MM.1S (cell line): ENCODE measurements around the gene DHRSX.

ENCODE experiments used
- DNase-seq: peaks from one replicate; pipeline ENCODE4 v3.0.0-alpha.2; 2015
- H2AFZ ChIP-seq: fragments of 300-600 bp; sonication (generic); 2 replicates; pipeline ENCODE4 v1.6.0; 2016; ENCODE audit warnings: antibody characterized with exemption, low read length
- H3F3A ChIP-seq: fragments of 300-600 bp; sonication (generic); 2 replicates; pipeline ENCODE4 v1.6.1; 2016; ENCODE audit warnings: mild to moderate bottlenecking, antibody characterized with exemption, low read length, moderate library complexity, mixed read lengths; ENCODE audit not compliant: insufficient read depth
- H3K27ac ChIP-seq: fragments of 300-600 bp; sonication (generic); 2 replicates; pipeline ENCODE4 v1.5.1; 2016; ENCODE audit warnings: mild to moderate bottlenecking, low read length
- H3K27me3 ChIP-seq: fragments of 300-600 bp; sonication (generic); replicated peaks from 2 replicates; pipeline ENCODE4 v1.6.0; 2016; ENCODE audit warnings: low read length; ENCODE audit not compliant: insufficient read depth
- H3K36me3 ChIP-seq: fragments of 300-600 bp; sonication (generic); replicated peaks from 2 replicates; pipeline ENCODE4 v1.6.1; 2016; ENCODE audit warnings: mild to moderate bottlenecking, low read length, mixed read lengths; ENCODE audit not compliant: insufficient read depth
- H3K4me1 ChIP-seq: fragments of 300-600 bp; sonication (generic); 2 replicates; pipeline ENCODE4 v1.6.1; 2016; ENCODE audit warnings: low read length, mixed read lengths
- H3K4me2 ChIP-seq: fragments of 300-600 bp; sonication (generic); 2 replicates; pipeline ENCODE4 v1.6.0; 2016; ENCODE audit warnings: low read depth, low read length
- H3K4me3 ChIP-seq: fragments of 300-600 bp; sonication (generic); 2 replicates; pipeline ENCODE4 v1.5.1; 2016; ENCODE audit warnings: low read length, mixed read lengths
- H3K79me2 ChIP-seq: fragments of 300-600 bp; sonication (generic); 2 replicates; pipeline ENCODE4 v1.6.1; 2016; ENCODE audit warnings: mixed run types, low read length, mixed read lengths
- H3K9ac ChIP-seq: fragments of 300-600 bp; sonication (generic); 2 replicates; pipeline ENCODE4 v1.6.1; 2016; ENCODE audit warnings: low read length, mixed read lengths
- H3K9me2 ChIP-seq: fragments of 300-600 bp; sonication (generic); replicated peaks from 2 replicates; pipeline ENCODE4 v1.6.1; 2016; ENCODE audit warnings: mild to moderate bottlenecking, low read length, mixed read lengths; ENCODE audit not compliant: insufficient read depth
- H3K9me3 ChIP-seq: fragments of 300-600 bp; sonication (generic); replicated peaks from 2 replicates; pipeline ENCODE4 v1.6.1; 2016; ENCODE audit warnings: mild to moderate bottlenecking, low read length, mixed read lengths; ENCODE audit not compliant: insufficient read depth
- H4K20me1 ChIP-seq: fragments of 300-600 bp; sonication (generic); 2 replicates; pipeline ENCODE4 v1.6.1; 2016; ENCODE audit warnings: mild to moderate bottlenecking, low read length, moderate library complexity, mixed read lengths; ENCODE audit not compliant: insufficient read depth
- CTCF ChIP-seq: fragments of 300-600 bp; sonication (generic); IDR thresholded peaks from 2 replicates; pipeline ENCODE4 v1.5.1; 2016; ENCODE audit warnings: antibody characterized with exemption, low read length, mixed read lengths
- EZH2 ChIP-seq: fragments of 300-600 bp; sonication (generic); optimal IDR thresholded peaks from 2 replicates; pipeline ENCODE3; 2017; ENCODE audit warnings: low read depth, mild to moderate bottlenecking, antibody characterized with exemption, low read length, mixed read lengths
- EZH2phosphoT487 ChIP-seq: fragments of 300-600 bp; sonication (generic); IDR thresholded peaks from 2 replicates; pipeline ENCODE4 v1.6.1; 2018; ENCODE audit warnings: antibody characterized with exemption, low read length

The DHRSX gene

DNA sequence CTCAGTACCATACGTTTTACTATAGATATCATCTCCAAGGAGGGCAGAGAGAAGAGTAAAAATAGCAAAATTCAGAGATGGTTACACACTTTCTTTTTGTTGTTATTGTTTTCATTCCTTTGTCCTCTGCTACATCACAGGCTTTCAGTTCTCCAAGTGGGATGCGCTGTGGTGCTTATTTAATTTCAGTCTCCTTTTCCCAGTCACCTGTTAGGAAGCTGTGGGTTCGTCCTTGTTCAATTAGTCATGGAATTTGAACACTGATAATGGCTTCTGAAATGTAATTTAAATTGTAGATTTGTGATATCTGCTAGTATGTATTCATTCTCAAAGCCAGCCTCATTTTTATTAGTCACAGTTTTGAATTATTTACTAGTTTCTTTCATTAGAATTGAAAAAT lies 38.8 kb upstream of the DHRSX start:
- no peaks in the 10 kb centered on the region for H3K79me2 ChIP-seq
- no peak for TF ChIP-seq EZH2
- no peak for TF ChIP-seq EZH2phosphoT487
- no peak for TF ChIP-seq CTCF
- H3K9me2 ChIP-seq, result no peaks in the 10 kb centered on the region
- no peaks in the 10 kb centered on the region for H3K4me1 ChIP-seq
- H3K4me3 ChIP-seq, result no peak overlapping the region
- no peaks in the 10 kb centered on the region for H3K27me3 ChIP-seq
- no peak overlapping the region for H3K9ac ChIP-seq
- no peaks in the 10 kb centered on the region for H3K9me3 ChIP-seq
- H3F3A ChIP-seq, result no peaks in the 10 kb centered on the region
- no peak overlapping the region for H2AFZ ChIP-seq
- no peaks in the 10 kb centered on the region for H4K20me1 ChIP-seq
- no peak overlapping the region for H3K4me2 ChIP-seq
- H3K36me3 ChIP-seq, result no peaks in the 10 kb centered on the region
- H3K27ac ChIP-seq, result no peak overlapping the region
- no peak for DNase-seq

DNA sequence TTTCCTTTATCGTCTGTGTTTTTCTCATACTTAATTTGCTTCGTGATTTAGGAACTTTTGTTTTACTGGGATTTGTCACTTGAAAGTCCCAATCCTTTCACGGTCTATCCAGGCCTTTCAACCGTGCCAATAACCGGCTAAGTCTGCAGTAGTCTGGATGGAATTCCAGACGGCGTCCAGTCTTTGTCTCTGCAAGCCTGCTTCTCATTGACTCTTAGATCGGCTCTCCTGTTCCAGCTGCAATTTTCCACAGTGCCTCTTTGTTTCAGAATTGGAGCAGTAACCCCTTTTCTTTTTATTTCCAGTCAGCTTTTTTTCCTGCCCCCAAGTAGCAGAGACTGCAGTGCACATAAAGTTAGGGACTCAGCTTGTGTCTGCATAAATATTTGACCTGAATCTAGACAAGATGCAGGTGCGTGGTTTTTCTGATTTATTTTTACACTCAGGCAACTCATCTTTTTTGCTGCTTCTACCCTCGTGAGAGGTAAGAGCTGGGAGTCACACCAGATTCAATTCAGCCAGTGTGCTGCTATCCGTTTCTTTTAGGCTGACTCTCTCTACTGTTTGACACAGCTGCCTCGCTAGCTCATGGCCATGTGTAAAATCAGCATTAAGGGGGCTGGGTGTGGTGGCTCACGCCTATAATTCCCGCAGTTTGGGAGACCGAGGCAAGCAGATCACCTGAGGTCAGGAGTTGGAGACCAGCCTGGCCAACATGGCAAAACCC lies 37.4 kb upstream of the DHRSX start:
- no peak overlapping the region for H3K9ac ChIP-seq
- no peaks in the 10 kb centered on the region for H4K20me1 ChIP-seq
- no peak for DNase-seq
- TF ChIP-seq EZH2, result no peak
- no peak for TF ChIP-seq CTCF
- TF ChIP-seq EZH2phosphoT487, result no peak
- no peaks in the 10 kb centered on the region for H3K27me3 ChIP-seq
- no peaks in the 10 kb centered on the region for H3K9me2 ChIP-seq
- H3K9me3 ChIP-seq, result no peaks in the 10 kb centered on the region
- no peaks in the 10 kb centered on the region for H3K4me1 ChIP-seq
- H3K4me2 ChIP-seq, result no peak overlapping the region
- no peak overlapping the region for H2AFZ ChIP-seq
- H3F3A ChIP-seq, result no peaks in the 10 kb centered on the region
- no peaks in the 10 kb centered on the region for H3K36me3 ChIP-seq
- no peak overlapping the region for H3K27ac ChIP-seq
- H3K4me3 ChIP-seq, result no peak overlapping the region
- no peaks in the 10 kb centered on the region for H3K79me2 ChIP-seq

DNA sequence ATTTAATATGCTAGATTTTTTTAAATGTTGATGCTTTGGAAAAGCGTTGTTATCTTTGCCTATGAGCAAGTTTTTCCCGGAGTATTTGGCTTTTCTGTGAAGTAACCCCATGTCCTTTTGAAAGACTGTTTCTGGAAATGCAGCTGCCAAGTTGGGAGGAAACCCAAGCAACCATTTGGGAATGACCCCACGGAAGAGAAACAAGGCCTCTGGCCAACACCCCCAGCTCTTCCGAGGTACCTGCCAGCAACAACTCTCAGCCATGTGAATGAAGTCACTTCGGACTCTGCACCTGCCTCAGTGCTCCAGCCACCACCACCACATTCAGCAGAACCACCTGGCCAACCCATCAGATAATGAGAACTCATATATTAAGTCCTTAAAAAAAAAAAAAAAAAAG lies 36.2 kb upstream of the DHRSX start:
- no peaks in the 10 kb centered on the region for H3K9me2 ChIP-seq
- no peak overlapping the region for H3K4me2 ChIP-seq
- H3K27me3 ChIP-seq, result no peaks in the 10 kb centered on the region
- no peak overlapping the region for H3K4me3 ChIP-seq
- no peaks in the 10 kb centered on the region for H3F3A ChIP-seq
- TF ChIP-seq EZH2, result no peak
- TF ChIP-seq EZH2phosphoT487, result no peak
- no peak for TF ChIP-seq CTCF
- H3K79me2 ChIP-seq, result no peaks in the 10 kb centered on the region
- no peak for DNase-seq
- no peak overlapping the region for H3K9ac ChIP-seq
- H4K20me1 ChIP-seq, result no peaks in the 10 kb centered on the region
- H2AFZ ChIP-seq, result no peak overlapping the region
- no peak overlapping the region for H3K27ac ChIP-seq
- H3K36me3 ChIP-seq, result no peaks in the 10 kb centered on the region
- no peaks in the 10 kb centered on the region for H3K4me1 ChIP-seq
- no peaks in the 10 kb centered on the region for H3K9me3 ChIP-seq
